Neuron (in vitro differentiated cells): ENCODE measurements around the gene ECHDC1.
"Not testable (repeated sequence)": the region's sequence is repeated elsewhere in the genome, so short reads cannot be mapped to it uniquely, and the experiment has no call there.

Experiments
- H2AFZ ChIP-seq: one replicate; pipeline ENCODE4 v1.6.1; 2013; ENCODE audit warnings: low read depth, mild to moderate bottlenecking, inconsistent platforms, low read length, moderate library complexity
- H3K27me3 ChIP-seq: one replicate; pipeline ENCODE4 v1.6.1; 2013; ENCODE audit warnings: low read length; ENCODE audit not compliant: insufficient read depth
- H3K36me3 ChIP-seq: one replicate; pipeline ENCODE4 v1.6.1; 2013; ENCODE audit warnings: low read length; ENCODE audit not compliant: insufficient read depth
- H3K4me1 ChIP-seq: one replicate; pipeline ENCODE4 v1.6.1; 2013; ENCODE audit warnings: low read length; ENCODE audit not compliant: insufficient read depth
- H3K4me3 ChIP-seq: 2 replicates; pipeline ENCODE4 v1.5.1; 2013; ENCODE audit warnings: mild to moderate bottlenecking, low read length, moderate library complexity
- H3K9me3 ChIP-seq: one replicate; pipeline ENCODE4 v1.6.1; 2013; ENCODE audit warnings: low read length

The ECHDC1 gene

GRCh38 chr6:127342946-127343808 is at the start of gene ECHDC1:
ECHDC1 (minus strand) TSS chr6:127343609; CDS start chr6:127331028, 12,581 bp downstream.
- Histone ChIP-seq H3K4me1 (peaks cover 32% of the 10 kb centered on the region), H3K27me3 (no peaks in the 10 kb centered on the region), H3K4me3 (peak within 1 kb of the TSS; percentile 87), H2AFZ (peak within 1 kb of the TSS; percentile 13), H3K36me3 (peaks cover 2% of the 10 kb centered on the region), H3K9me3 (no peaks in the 10 kb centered on the region)

DNA sequence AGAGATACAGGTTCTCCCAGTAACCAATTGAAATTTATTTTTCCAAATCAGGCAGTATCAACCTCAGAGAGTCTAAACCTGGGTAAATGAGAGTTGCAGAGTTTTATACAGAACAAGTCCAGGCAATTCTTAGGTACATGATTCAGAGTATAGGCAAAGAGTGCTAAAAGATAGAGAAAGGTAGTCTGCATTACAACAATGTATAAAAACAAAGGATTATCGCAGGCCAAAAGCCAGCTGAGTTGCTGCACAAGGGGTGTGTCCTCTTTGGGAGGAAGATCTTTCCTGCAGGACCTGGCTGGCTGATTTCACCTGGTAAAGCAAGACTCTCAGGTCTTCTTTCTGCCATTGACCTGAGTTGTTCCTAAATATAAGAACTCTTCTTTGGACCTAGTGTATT is 48.9 kb upstream of the ECHDC1 start:
- H3K4me1 ChIP-seq = peaks cover 2% of the 10 kb centered on the region
- no peak overlapping the region for H2AFZ ChIP-seq
- no peaks in the 10 kb centered on the region for H3K27me3 ChIP-seq
- H3K9me3 ChIP-seq = peaks cover 2% of the 10 kb centered on the region
- no peaks in the 10 kb centered on the region for H3K36me3 ChIP-seq
- H3K4me3 ChIP-seq = no peak overlapping the region

GRCh38 chr6:127391094-127391953 is 47.9 kb upstream of the ECHDC1 start:
- Histone ChIP-seq H3K9me3 (no peaks in the 10 kb centered on the region), H3K4me3 (no peak overlapping the region), H3K27me3 (no peaks in the 10 kb centered on the region), H3K4me1 (no peaks in the 10 kb centered on the region), H2AFZ (no peak overlapping the region), H3K36me3 (no peaks in the 10 kb centered on the region)

DNA sequence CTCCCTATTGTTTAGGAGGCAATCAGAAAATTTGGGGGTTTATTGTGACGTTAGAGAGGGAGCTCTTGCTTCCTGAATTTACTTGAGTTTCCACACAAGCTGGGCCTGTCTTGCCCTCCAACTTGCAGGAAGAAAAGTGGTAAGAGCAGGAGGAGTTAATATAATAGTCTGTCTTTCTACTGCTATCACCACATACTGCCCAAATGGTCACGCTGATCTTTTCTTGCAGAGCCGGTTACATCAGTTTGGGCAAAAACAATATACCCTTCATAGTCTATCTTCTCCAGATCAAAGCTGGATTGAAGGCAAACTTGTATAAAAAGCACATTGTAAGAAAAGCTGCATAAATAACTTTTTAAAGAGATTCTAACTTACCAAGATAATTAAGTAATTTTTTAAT is 46.3 kb upstream of the ECHDC1 start:
- H3K4me1 ChIP-seq = no peaks in the 10 kb centered on the region
- no peak overlapping the region for H3K4me3 ChIP-seq
- H3K27me3 ChIP-seq = no peaks in the 10 kb centered on the region
- no peaks in the 10 kb centered on the region for H3K36me3 ChIP-seq
- no peak overlapping the region for H2AFZ ChIP-seq
- no peaks in the 10 kb centered on the region for H3K9me3 ChIP-seq

DNA sequence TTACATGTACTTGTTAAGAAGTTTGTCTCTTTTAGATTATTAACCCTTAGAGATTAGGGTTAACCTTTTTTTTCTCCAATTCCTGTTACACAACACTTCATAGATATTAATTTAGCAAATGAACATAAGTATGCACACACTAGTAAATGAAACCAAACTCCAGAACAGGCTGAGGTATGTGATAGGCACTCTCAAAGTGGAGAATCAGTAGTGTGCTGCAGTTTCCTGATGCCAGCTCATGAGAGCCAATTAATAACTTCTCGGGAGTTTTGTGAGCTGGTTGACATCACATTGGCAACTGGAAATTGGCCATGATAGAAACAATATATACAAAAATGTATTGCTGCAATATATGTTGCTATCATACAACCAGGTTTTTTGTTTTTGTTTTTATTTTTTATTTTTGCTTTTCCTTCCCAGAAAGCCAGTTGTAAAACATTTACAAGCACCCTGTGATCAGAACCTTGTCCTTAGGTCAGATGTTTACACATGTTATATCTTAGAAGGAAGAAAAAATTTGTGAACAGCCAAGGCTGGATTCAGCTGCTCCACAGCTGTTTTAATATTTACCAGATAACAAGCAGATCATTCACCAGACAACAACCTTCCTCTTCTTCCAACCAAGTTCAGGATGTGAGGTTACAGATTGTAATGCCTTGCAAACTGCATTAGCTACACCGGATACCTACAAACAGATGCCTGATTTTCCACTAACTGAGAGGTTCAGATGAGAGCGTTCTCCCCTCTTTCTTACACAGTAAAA is 42.4 kb upstream of the ECHDC1 start:
- no peak overlapping the region for H2AFZ ChIP-seq
- H3K36me3 ChIP-seq = peaks cover 4% of the 10 kb centered on the region
- no peaks in the 10 kb centered on the region for H3K27me3 ChIP-seq
- H3K4me3 ChIP-seq = no peak overlapping the region
- peaks cover 8% of the 10 kb centered on the region for H3K4me1 ChIP-seq
- H3K9me3 ChIP-seq = peaks cover 3% of the 10 kb centered on the region

DNA sequence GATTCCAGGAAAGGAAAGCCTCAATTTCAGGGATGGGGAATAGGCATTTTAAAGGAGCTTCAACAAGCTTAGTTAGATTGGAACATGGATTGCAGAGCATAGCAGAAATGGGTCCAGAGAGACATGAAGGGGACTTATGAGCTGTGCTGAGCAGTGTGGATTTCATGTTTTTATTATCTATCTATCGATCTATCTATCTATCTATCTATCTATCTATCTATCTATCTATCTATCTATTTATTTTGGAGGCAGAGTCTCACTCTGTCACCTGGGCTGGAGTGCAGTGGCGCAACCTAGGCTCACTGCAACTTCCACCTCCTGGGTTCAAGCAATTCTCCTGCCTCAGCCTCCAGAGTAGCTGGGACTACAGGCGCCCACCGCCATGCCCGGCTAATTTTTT is 41.4 kb upstream of the ECHDC1 start:
- not testable (repeated sequence) for H3K9me3 ChIP-seq, H3K4me1 ChIP-seq, H2AFZ ChIP-seq, H3K4me3 ChIP-seq, H3K36me3 ChIP-seq, H3K27me3 ChIP-seq

DNA sequence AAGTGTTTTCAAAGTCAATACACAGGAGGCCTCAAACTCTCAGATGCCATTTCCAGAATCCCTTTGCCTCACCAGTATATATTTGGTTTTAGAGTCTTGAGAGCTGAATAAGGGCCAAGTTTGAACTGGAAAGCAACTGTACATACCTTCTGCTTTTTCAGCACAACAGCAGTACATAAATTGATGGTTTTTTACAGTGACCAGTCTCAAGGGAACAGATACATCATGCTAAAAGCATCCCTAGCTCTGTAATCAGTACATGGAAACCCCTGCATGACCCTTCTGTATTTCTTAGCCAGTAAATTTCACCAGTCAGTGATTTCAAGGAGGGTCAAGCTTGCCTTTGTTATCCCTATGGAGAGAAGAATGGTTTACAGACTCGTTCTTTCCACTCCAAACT is 40.6 kb upstream of the ECHDC1 start:
- Histone ChIP-seq H2AFZ (no peak overlapping the region), H3K4me3 (no peak overlapping the region)

DNA sequence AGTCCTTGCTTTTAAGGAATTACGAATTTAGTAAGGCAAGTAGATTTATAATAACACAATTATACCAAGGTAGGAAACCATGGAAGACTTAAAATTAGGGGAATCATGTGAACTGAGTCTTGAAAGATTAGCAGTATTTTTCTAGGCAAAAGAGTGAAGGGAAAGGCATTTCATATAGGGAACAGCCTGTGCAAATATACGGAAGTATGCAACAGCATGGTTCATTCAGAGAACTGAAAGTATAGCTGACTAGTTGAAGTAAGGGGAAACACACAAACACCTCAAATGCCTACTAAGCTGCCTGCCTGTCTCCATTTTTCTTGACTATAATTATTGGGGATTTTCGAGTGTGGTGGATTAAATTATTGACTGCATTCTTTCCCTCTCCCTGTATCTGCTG is 39.0 kb upstream of the ECHDC1 start:
- Histone ChIP-seq H3K9me3 (peaks cover 3% of the 10 kb centered on the region), H2AFZ (no peak overlapping the region), H3K4me1 (peaks cover 8% of the 10 kb centered on the region), H3K36me3 (peaks cover 4% of the 10 kb centered on the region), H3K27me3 (no peaks in the 10 kb centered on the region), H3K4me3 (no peak overlapping the region)

More for the DNA sequence above, 40.6 kb upstream of the ECHDC1 start:
- H3K36me3 ChIP-seq = peaks cover 4% of the 10 kb centered on the region
- H3K4me1 ChIP-seq = peaks cover 8% of the 10 kb centered on the region
- no peaks in the 10 kb centered on the region for H3K27me3 ChIP-seq
- H3K9me3 ChIP-seq = peaks cover 3% of the 10 kb centered on the region

GRCh38 chr6:127381384-127381783 is 38.0 kb upstream of the ECHDC1 start:
- Histone ChIP-seq H2AFZ (no peak overlapping the region), H3K4me1 (peaks cover 8% of the 10 kb centered on the region), H3K4me3 (no peak overlapping the region), H3K27me3 (no peaks in the 10 kb centered on the region), H3K36me3 (peaks cover 4% of the 10 kb centered on the region), H3K9me3 (peaks cover 6% of the 10 kb centered on the region)

GRCh38 chr6:127376685-127377084 is 33.3 kb upstream of the ECHDC1 start:
- peaks cover 4% of the 10 kb centered on the region for H3K36me3 ChIP-seq
- H3K4me1 ChIP-seq = no peaks in the 10 kb centered on the region
- H3K9me3 ChIP-seq = peaks cover 10% of the 10 kb centered on the region
- no peak overlapping the region for H3K4me3 ChIP-seq
- no peaks in the 10 kb centered on the region for H3K27me3 ChIP-seq
- H2AFZ ChIP-seq = no peak overlapping the region

- peaks cover 31% of the 10 kb centered on the region for H3K9me3 ChIP-seq
- no peak overlapping the region for H2AFZ ChIP-seq
- H3K27me3 ChIP-seq = no peaks in the 10 kb centered on the region
- H3K4me1 ChIP-seq = peaks cover 6% of the 10 kb centered on the region
- peaks cover 14% of the 10 kb centered on the region for H3K36me3 ChIP-seq
- H3K4me3 ChIP-seq = no peak overlapping the region
These were observed 23.6 kb upstream of the ECHDC1 start for GRCh38 chr6:127367023-127367375.

GRCh38 chr6:127366282-127367022 is 23.0 kb upstream of the ECHDC1 start:
- Histone ChIP-seq H3K9me3 (peaks cover 31% of the 10 kb centered on the region), H3K4me1 (peaks cover 6% of the 10 kb centered on the region), H3K4me3 (no peak overlapping the region), H2AFZ (no peak overlapping the region), H3K36me3 (peaks cover 14% of the 10 kb centered on the region), H3K27me3 (no peaks in the 10 kb centered on the region)
